NAMALWA (cell line): ENCODE measurements around the gene FSHR.

Experiments
- DNase-seq: peaks from one replicate; pipeline ENCODE4 v3.0.0-alpha.2; 2015; ENCODE audit warnings: low spot score

Gene FSHR

DNA sequence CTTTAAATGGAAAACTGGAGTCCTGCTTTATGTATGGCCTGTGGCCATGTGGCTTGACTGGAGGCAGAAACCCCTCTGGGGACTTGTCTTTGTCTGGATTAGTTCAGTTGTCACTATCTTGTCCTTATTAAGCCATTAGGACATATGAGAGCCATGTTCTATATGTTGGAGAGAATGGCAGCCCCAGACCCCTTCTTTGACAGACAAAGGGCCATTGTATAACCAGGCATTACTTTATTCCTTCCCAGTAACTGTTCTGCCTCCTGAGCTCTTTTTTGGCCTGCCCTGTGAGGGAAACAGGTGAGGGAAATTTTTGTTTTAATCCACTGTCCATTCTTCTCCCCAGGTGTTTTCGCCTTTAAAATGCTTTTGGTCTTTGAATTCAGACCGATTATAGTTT lies 43.3 kb downstream of the FSHR start:
- DNase-seq = no peak

- no peak for DNase-seq
These were observed 43.7 kb downstream of the FSHR start for GRCh38 chr2:49110571-49110970.

- no peak for DNase-seq
These were observed 45.5 kb downstream of the FSHR start for GRCh38 chr2:49108851-49109250.

- DNase-seq = no peak
These were observed 45.9 kb downstream of the FSHR start for GRCh38 chr2:49108436-49108835.

GRCh38 chr2:49105506-49105905 lies 48.8 kb downstream of the FSHR start:
- DNase-seq = no peak

DNA sequence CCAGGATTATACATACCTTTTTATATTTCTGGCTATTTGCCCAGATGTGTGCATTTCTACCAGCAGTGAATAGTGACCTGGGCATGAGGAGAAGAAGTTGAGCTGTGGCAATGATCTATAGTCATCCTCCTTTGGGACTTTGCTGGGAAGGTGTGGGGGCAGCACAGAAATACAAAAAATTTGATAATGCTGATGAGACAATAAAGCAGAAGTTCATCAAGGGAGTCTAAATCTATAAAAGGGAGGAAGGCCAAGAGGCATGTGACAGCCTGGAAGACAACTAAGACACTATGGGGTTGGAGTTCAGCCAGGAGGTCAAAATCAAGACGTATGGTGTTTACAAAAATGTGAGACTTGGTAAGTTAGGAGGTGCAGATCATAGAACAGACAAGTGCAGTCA lies 52.2 kb downstream of the FSHR start:
- DNase-seq = no peak

GRCh38 chr2:49080681-49081080 lies 73.6 kb downstream of the FSHR start:
- no peak for DNase-seq

DNA sequence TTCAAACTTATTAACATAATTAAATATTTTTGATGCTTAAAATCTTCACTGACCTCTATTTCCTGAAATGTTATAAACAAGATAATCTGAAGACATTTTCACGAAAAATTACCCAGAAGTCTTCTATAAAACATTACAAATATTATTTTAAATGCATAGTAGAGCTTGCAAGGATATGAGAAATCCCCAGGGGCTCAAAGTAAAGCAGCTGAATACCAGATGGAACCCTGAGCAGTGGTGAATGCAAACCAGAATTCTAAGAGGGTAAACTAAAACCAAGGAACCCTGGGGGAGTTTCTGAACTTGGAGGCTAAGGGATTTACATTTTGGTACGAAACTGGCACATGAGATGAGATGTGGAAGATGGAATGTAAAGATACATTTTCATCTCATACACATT lies 83.6 kb downstream of the FSHR start:
- DNase-seq = no peak

GRCh38 chr2:49069829-49070228 lies 84.5 kb downstream of the FSHR start:
- DNase-seq = no peak

DNA sequence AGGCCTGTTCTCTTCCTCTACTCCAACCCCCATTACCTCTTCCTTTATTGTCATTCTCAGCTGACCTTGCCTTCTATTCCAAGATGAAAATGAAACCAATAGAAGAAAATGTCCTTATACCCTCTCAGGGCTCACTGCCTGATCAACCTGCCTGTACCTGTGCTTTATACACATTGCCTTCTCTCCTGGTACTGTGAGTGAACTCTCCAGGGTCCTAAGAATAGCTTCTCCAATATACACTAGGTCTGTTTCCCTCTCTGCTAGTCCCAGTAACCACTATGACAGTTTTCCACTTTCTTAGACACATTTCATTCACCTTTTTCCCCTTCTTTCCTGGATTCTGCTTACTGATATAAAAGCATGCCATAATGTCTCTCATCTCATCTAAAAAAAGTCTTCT lies 85.7 kb downstream of the FSHR start:
- no peak for DNase-seq

DNA sequence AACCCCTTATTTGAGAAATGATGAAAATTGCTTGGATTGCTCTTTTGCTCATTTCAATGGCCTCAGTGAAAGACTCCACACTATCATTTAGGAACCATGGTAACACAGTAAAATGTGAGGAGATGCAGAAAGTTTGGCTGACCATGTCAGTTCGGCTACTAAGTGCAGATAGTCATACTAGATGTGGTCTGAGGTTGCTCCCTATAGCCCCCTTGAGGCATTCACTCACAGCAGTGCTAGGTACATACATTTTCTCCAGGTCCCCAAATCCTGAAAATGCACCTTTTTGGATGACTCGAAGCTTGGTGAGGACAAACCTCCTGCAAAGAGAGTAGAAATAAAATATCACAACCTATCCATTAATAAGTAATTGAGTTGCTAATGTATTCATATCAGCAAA lies 86.3 kb downstream of the FSHR start:
- DNase-seq = no peak

DNA sequence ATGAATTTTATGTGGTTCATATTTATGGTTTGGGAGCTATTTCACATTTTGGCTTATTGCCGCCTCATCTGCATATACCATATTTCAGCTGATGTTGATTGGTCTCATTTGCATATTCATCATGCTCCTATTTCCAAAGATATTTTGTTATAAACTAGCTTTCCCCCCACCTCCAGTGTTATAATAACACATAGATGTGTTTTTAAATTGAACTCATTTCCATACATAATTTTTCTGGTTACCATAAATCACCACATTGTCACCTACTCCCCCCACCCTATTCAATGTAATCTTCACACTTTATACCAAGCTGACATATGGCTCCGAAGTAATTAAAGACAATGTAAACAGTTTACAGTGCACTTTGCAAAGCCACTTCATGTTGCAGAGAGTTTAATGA lies 101.2 kb downstream of the FSHR start:
- no peak for DNase-seq

- DNase-seq = no peak
These were observed 104.0 kb downstream of the FSHR start for GRCh38 chr2:49050265-49050664.

DNA sequence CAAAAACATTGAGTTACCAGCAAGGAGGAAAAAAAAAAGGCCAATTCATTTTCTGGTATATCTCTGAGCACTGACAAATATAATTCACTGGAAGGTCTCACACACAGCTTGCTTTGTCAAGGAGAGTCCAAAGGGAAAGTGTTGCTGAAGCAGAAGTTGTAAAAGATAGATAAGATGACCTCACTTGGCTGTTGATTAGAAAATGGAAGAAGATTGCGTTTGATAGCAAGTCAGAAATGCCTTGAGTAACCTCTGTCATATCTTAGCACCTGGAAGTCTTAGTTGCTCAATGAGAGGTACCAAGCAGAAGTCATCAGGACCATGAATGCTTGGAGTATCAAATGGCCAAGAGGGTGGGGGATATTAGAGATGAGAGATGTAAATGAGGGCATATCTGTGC lies 105.2 kb downstream of the FSHR start:
- DNase-seq = no peak

DNA sequence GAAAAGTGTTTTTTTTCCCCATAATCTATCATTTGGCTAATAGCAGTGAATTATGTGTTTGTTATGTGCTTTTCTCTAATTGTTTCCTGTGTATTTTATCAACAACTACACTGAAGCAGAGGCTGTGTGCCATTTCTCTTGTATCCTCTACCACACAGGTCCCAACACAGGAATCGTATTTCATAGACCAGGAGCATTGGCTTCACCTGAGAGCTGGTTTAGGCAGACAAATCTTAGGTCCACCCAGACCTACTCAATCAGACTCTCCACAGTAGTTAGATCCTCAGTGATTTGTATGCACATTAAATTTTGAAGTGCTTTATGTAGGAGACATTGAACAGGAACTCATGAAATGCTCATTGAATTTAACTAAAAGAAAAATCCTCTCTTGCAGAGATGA lies 109.2 kb downstream of the FSHR start:
- no peak for DNase-seq

GRCh38 chr2:49044350-49045079 lies 109.8 kb downstream of the FSHR start:
- no peak for DNase-seq

DNA sequence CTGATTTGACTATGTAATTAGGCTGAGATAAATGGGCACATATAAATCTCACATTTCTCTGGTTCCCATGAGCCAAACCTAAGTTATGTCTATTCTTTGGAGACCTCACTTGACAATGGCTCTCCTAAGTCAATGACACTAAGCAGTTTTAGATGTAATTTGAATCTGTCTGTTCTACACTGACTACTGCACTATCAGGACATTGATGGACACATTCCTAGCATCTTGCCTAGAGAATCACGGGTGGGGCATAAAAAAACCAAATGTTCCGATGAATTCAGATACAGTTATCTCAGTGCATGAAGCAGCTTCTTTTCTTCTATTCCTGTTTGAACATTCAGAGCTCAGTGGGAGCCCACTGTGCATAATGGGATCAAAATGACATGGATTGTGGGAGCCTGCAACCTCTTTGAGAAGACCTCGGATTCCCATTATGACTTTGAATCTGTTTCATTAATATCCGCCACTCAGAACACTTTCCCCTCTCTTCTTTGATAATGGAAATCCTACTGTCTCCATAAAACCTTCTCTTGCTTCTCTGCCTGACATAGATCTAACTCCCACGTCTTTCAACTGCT lies 110.8 kb downstream of the FSHR start:
- DNase-seq = no peak

DNA sequence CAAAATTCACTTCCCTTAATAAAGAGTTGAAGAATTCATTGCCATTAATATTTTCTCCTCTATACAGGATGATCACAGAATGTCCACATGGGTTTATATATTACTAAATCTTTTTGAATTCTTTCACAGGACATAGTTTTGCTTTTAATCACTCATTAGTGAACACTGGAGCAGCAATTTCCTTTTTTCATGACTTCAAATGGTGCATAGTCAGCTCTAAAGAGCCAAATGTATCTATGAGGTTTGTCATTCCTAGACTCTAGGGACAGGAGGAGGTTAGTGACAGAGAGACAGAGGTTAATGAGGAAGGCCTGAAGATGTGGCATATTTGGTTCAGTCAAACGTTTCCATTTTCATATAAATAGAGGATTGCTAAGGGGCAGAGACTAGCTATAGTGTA lies 111.8 kb downstream of the FSHR start:
- DNase-seq = no peak

GRCh38 chr2:49041061-49041460 lies 113.3 kb downstream of the FSHR start:
- DNase-seq = no peak

DNA sequence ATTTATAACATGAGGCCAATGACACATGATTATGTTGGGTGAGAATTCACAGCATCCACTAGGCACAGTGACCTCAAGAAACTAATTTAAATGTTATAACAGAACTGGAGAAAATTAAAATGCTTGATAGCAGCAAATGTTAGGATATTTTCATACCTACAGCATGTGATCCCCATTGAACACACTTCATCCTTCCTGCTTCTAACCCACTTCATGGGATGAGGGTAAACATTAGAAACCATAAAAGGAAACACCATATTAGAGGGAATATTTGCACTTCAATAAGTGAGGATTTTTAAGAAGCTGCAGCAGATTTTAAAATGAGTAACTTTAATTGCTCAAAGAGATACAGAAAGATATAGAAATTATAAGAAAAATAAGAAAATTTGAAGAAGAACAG lies 117.1 kb downstream of the FSHR start:
- DNase-seq = no peak

DNA sequence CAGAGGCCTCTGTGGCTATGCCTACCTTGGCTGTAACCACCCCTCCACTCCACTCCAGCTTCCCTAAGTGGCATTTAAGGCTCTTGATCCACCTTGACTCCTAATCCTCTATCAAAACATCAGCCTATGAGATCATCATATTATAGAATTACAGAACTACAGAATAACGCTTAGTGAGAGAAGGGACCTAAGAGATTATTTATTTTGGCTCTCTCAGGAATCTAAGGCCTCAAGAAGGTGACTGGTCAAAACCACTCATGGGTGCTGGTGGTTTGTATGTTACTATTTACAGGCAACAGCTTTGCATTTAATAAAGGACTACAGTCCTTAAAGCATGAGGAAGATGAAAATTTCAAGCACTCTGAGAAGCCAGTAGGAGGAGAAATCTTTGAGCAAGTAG lies 118.8 kb downstream of the FSHR start:
- no peak for DNase-seq

DNA sequence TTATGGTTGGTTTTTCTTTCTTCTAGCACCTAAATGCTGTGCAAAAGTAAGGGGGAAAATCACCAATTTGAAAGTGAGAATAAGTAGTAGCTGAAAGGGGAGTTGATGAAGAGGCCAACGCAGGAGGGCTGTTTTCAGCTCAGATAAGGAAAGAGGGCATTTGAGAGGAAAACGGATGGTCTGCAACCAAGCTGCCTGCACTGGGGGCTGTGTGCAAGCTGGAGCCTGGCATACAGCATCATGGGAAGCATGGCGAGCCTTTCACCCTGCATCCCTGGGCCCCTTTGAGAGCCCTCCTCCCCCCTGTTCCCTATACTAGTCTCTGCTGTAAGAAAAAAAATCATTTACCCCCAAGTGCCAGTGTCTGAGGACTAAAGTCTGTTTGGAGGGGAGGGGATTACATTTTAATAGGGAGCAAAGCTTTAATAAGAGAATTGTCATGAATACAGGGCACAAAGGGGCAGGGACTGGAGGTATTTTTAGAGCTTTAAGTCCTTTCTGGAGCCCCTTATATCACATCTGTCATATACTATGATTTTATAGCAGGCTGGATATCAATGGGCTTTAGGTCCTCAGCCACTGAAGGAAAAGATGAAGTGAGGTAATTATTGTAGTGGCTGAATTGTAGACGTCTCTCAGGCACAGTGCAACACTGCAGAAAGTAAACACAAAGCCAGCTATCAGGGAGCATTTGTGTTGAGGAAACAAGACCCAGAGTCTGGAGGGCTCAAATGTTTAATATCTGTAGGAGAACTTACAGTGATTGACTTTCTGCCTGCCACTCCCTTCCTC lies 120.7 kb downstream of the FSHR start:
- no peak for DNase-seq

DNA sequence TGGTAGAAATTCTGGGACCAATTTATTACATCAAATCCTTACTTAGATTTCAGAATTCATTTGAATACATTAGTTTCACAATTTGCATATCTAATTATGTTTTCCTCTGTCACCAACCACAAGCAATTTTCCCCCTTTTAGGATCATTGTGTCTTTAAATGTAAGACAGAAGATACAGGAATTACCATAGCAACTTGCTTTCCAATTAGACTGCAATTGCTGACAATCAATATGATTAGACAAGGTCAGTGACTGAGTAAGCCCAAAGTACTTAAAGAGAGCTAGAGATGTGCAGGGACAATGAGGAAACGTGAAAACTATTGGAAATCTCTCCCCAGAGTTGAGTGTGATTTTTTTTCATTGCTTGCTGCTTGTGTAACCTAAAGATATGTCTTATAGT lies 121.4 kb downstream of the FSHR start:
- DNase-seq = no peak
